ENCODE data around the gene ELMOD1. TPM values are rescaled to one million over a fixed set of nuclear protein-coding genes. Genes with fewer than 3 reads are reported as not detected.
A peak's percentile ranks its signal among the peaks of the same experiment; 100 is the strongest.

Gene ELMOD1
- total RNA-seq, 1 donor: under 0.01 TPM

DNA sequence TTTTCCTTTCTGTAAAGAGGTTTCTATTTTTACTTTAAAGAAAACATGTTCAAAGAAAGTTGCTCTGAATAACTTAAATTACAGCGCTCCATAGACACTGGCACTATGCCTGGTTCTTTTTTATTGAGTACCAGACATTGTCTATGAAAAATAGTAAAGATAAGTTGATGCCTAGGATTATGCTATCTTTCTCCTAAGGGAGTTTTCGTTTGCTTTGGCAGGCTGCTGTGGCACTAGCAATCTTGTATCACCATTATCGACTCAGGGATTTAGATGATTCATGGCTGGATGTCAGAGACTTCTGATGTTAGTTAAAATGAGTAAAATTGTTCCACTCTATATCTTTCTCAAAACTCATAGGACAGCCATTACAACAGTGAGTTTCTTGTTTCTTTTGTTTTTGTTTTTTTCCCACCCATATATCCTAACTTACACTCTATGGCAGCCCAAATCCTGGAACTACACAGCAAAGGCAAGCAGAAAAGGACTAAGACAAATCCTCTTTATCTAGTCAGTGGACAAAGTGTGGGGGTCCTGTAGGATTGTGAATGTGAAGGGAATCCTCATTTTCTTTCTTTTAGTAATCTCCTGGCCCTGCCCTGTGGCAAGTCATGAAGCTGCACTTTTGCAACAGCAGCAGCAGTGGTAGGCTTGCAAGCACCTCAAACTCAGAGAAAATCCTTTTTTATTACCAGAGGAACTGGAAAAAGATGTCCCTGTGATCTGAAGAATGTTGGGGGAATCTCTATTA lies 100.2 kb downstream of the ELMOD1 start:
- Histone ChIP-seq H3K27me3 (ENCODE audit: insufficient read depth, low read length) (no peaks in the 10 kb centered on the region), H3K4me2 (ENCODE audit: insufficient read depth, low read length) (peak overlapping the region; percentile 49), H4K20me1 (ENCODE audit: insufficient read depth, low read length) (no peaks in the 10 kb centered on the region), H3K27ac (ENCODE audit: low read depth, low read length) (peak overlapping the region; percentile 55), H3K4me1 (ENCODE audit: insufficient read depth, low read length) (peaks cover 22% of the 10 kb centered on the region), H3K9me3 (ENCODE audit: low read depth, low read length) (no peaks in the 10 kb centered on the region), H3K4me3 (ENCODE audit: insufficient read depth, low read length) (no peak overlapping the region), H2AFZ (ENCODE audit: low read length) (peak overlapping the region; percentile 37), H3K36me3 (ENCODE audit: insufficient read depth, low read length) (no peaks in the 10 kb centered on the region), H3K79me2 (ENCODE audit: insufficient read depth, low read length) (no peaks in the 10 kb centered on the region)
- TF ChIP-seq CTCF (IDR thresholded peaks at IDR 0.05; ENCODE audit: extremely low read depth, low read depth, low read length): no peak
- DNase-seq (ENCODE audit: insufficient read length, low spot score, missing footprints): no peak

GRCh38 chr11:107695446-107695845 lies 104.5 kb downstream of the ELMOD1 start:
- no peaks in the 10 kb centered on the region for H3K27me3 ChIP-seq (ENCODE audit: insufficient read depth, low read length)
- no peak for TF ChIP-seq CTCF (IDR thresholded peaks at IDR 0.05; ENCODE audit: extremely low read depth, low read depth, low read length)
- H3K4me2 ChIP-seq (ENCODE audit: insufficient read depth, low read length): no peak overlapping the region
- H2AFZ ChIP-seq (ENCODE audit: low read length): no peak overlapping the region
- no peaks in the 10 kb centered on the region for H3K36me3 ChIP-seq (ENCODE audit: insufficient read depth, low read length)
- DNase-seq (ENCODE audit: insufficient read length, low spot score, missing footprints): no peak
- H4K20me1 ChIP-seq (ENCODE audit: insufficient read depth, low read length): no peaks in the 10 kb centered on the region
- H3K9me3 ChIP-seq (ENCODE audit: low read depth, low read length): no peaks in the 10 kb centered on the region
- H3K4me3 ChIP-seq (ENCODE audit: insufficient read depth, low read length): no peak overlapping the region
- peaks cover 25% of the 10 kb centered on the region for H3K4me1 ChIP-seq (ENCODE audit: insufficient read depth, low read length)
- peak overlapping the region; percentile 48 for H3K27ac ChIP-seq (ENCODE audit: low read depth, low read length)
- H3K79me2 ChIP-seq (ENCODE audit: insufficient read depth, low read length): no peaks in the 10 kb centered on the region

- Histone ChIP-seq H3K36me3 (ENCODE audit: insufficient read depth, low read length) (no peaks in the 10 kb centered on the region), H2AFZ (ENCODE audit: low read length) (no peak overlapping the region), H3K9me3 (ENCODE audit: low read depth, low read length) (no peaks in the 10 kb centered on the region), H3K4me1 (ENCODE audit: insufficient read depth, low read length) (peaks cover 20% of the 10 kb centered on the region), H3K27me3 (ENCODE audit: insufficient read depth, low read length) (no peaks in the 10 kb centered on the region), H3K27ac (ENCODE audit: low read depth, low read length) (peak overlapping the region; percentile 48), H3K4me3 (ENCODE audit: insufficient read depth, low read length) (no peak overlapping the region), H3K79me2 (ENCODE audit: insufficient read depth, low read length) (no peaks in the 10 kb centered on the region), H3K4me2 (ENCODE audit: insufficient read depth, low read length) (no peak overlapping the region), H4K20me1 (ENCODE audit: insufficient read depth, low read length) (no peaks in the 10 kb centered on the region)
- TF ChIP-seq CTCF (IDR thresholded peaks at IDR 0.05; ENCODE audit: extremely low read depth, low read depth, low read length): no peak
- peak; percentile 85 for DNase-seq (ENCODE audit: insufficient read length, low spot score, missing footprints)
These were observed 105.2 kb downstream of the ELMOD1 start for GRCh38 chr11:107696140-107696539.

- no peaks in the 10 kb centered on the region for H4K20me1 ChIP-seq (ENCODE audit: insufficient read depth, low read length)
- TF ChIP-seq CTCF (IDR thresholded peaks at IDR 0.05; ENCODE audit: extremely low read depth, low read depth, low read length): no peak
- no peaks in the 10 kb centered on the region for H3K9me3 ChIP-seq (ENCODE audit: low read depth, low read length)
- H3K27ac ChIP-seq (ENCODE audit: low read depth, low read length): no peak overlapping the region
- H2AFZ ChIP-seq (ENCODE audit: low read length): no peak overlapping the region
- peaks cover 1% of the 10 kb centered on the region for H3K27me3 ChIP-seq (ENCODE audit: insufficient read depth, low read length)
- no peaks in the 10 kb centered on the region for H3K36me3 ChIP-seq (ENCODE audit: insufficient read depth, low read length)
- H3K4me2 ChIP-seq (ENCODE audit: insufficient read depth, low read length): no peak overlapping the region
- DNase-seq (ENCODE audit: insufficient read length, low spot score, missing footprints): no peak
- no peaks in the 10 kb centered on the region for H3K79me2 ChIP-seq (ENCODE audit: insufficient read depth, low read length)
- H3K4me1 ChIP-seq (ENCODE audit: insufficient read depth, low read length): peaks cover 11% of the 10 kb centered on the region
- no peak overlapping the region for H3K4me3 ChIP-seq (ENCODE audit: insufficient read depth, low read length)
These were observed 106.3 kb downstream of the ELMOD1 start for GRCh38 chr11:107697291-107697690.

All from osteoblast (primary cell).